ENCODE results near the gene PLIN5. TPM values are rescaled to one million over a fixed set of nuclear protein-coding genes. Genes with fewer than 3 reads are reported as not detected.
"Not testable (repeated sequence)": the region's sequence is repeated elsewhere in the genome, so short reads cannot be mapped to it uniquely, and the experiment has no call there.

PLIN5 gene
- total and polyA plus RNA-seq, 4 donors = 13.3 to 83.8 (median 56.6) TPM

- no peak for TF ChIP-seq SP1 (IDR thresholded peaks at IDR 0.05)
- no peak for TF ChIP-seq YY1 (IDR thresholded peaks at IDR 0.05)
Observed at GRCh38 chr19:4568886-4569285, 33.9 kb upstream of the PLIN5 start (continued).

DNA sequence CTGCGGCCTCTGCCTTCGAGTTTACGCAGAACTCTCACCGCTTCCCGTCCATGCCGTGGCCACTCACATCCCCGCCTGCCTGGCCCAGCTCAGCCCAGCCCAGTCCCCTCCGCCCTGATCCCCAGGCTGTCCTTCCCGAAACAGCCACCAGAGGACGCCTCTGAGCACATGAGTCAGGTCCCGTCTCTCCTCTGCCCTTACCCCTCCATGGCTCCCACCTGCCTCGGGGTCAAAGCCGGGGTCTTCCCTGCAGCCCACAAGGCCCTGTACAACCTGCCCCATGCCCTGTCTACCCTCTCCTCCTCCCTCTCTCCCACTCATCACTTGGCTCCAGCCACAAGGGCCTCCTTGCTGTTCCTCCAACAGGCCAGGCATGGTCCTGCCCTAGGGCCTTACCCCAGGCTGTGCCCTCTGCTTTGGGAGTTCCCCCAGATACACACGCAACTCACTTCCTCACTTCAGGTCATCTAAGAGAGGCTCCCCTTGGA lies 32.6 kb upstream of the PLIN5 start:
- H3K36me3 ChIP-seq (ENCODE audit: control insufficient read depth in 4 of 4, insufficient read depth in 3 of 4, low read depth in 1 of 4, low read length in 3 of 4) = no peaks in the 10 kb centered on the region
- no peak overlapping the region for H3K4me3 ChIP-seq (ENCODE audit: low read depth in 1 of 3, low read length in 3 of 3)
- no peaks in the 10 kb centered on the region for H3K4me1 ChIP-seq (ENCODE audit: control insufficient read depth in 4 of 4, insufficient read depth in 4 of 4, low read length in 3 of 4)
- peak; percentile 75 for DNase-seq (ENCODE audit: low spot score)
- no peaks in the 10 kb centered on the region for H3K27me3 ChIP-seq (ENCODE audit: control insufficient read depth in 4 of 4, insufficient read depth in 4 of 4, low read length in 3 of 4)
- no peak overlapping the region for H3K27ac ChIP-seq (ENCODE audit: low read depth in 1 of 2, low read length in 2 of 2)
- 61% methylated on average over 14 of the region's 14 CpGs for WGBS
- no peak overlapping the region for H3K9ac ChIP-seq (ENCODE audit: low read depth in 1 of 2, low read length in 2 of 2)
- TF ChIP-seq RXRA (IDR thresholded peaks at IDR 0.05) (no peak), HNF4G (IDR thresholded peaks at IDR 0.05) (no peak), GABPA (IDR thresholded peaks at IDR 0.05 in 1 of 2, conservative IDR thresholded peaks at IDR 0.05 in 1 of 2) (no peak), ATF3 (IDR thresholded peaks at IDR 0.05) (no peak), RAD21 (IDR thresholded peaks at IDR 0.05) (peak; percentile 49 to 75), FOXA2 (IDR thresholded peaks at IDR 0.05) (no peak), SP1 (IDR thresholded peaks at IDR 0.05) (no peak)
- TF ChIP-seq, protein P1, sequence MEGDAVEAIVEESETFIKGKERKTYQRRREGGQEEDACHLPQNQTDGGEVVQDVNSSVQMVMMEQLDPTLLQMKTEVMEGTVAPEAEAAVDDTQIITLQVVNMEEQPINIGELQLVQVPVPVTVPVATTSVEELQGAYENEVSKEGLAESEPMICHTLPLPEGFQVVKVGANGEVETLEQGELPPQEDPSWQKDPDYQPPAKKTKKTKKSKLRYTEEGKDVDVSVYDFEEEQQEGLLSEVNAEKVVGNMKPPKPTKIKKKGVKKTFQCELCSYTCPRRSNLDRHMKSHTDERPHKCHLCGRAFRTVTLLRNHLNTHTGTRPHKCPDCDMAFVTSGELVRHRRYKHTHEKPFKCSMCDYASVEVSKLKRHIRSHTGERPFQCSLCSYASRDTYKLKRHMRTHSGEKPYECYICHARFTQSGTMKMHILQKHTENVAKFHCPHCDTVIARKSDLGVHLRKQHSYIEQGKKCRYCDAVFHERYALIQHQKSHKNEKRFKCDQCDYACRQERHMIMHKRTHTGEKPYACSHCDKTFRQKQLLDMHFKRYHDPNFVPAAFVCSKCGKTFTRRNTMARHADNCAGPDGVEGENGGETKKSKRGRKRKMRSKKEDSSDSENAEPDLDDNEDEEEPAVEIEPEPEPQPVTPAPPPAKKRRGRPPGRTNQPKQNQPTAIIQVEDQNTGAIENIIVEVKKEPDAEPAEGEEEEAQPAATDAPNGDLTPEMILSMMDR (IDR thresholded peaks at IDR 0.05; ENCODE audit: low read depth, low read length, missing input control) = peak; percentile 69
- no peaks in the 10 kb centered on the region for H3K9me3 ChIP-seq (ENCODE audit: control insufficient read depth in 4 of 4, low read length in 3 of 4)

DNA sequence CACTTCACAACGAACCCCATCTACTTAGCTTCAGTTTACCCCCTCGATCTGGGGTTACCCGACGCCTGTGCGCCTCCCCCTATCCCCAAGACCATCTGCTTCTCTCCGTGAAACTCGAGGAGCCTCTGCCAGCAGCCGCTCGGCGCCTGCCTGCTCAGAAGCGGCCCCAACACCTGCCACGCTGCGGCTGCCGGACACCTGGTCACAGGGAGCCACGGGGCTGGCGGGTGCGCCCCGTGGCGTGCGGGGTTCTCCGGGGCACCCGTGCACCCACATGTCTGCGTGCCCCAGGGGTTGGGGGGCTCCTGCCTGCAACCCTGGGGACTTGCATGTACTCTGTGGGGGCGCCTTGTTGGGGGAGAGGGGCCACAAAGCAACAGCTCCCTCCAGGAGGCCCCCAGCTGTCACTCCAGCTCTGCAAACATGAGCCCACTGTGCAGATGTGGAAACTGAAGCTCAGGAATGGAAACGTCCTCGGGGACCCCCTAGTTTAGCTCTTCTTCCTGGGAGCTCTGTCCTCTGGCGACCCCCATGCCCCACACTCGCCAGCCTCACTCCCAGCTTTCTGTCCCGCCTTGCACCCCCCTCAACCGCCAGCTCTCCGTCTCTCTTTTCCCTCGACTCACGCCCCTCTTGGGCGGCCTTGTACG lies 31.5 kb upstream of the PLIN5 start:
- H3K27ac ChIP-seq (ENCODE audit: low read depth in 1 of 2, low read length in 2 of 2) = no peak overlapping the region
- no peak for DNase-seq (ENCODE audit: low spot score)
- H3K9me3 ChIP-seq (ENCODE audit: control insufficient read depth in 4 of 4, low read length in 3 of 4) = no peaks in the 10 kb centered on the region
- H3K36me3 ChIP-seq (ENCODE audit: control insufficient read depth in 4 of 4, insufficient read depth in 3 of 4, low read depth in 1 of 4, low read length in 3 of 4) = no peaks in the 10 kb centered on the region
- H3K4me3 ChIP-seq (ENCODE audit: low read depth in 1 of 3, low read length in 3 of 3) = no peak overlapping the region
- no peaks in the 10 kb centered on the region for H3K4me1 ChIP-seq (ENCODE audit: control insufficient read depth in 4 of 4, insufficient read depth in 4 of 4, low read length in 3 of 4)
- TF ChIP-seq ATF3 (IDR thresholded peaks at IDR 0.05) = no peak
- TF ChIP-seq RAD21 (IDR thresholded peaks at IDR 0.05) = no peak
- no peak for TF ChIP-seq GABPA (IDR thresholded peaks at IDR 0.05 in 1 of 2, conservative IDR thresholded peaks at IDR 0.05 in 1 of 2)
- no peak for TF ChIP-seq NR2F2 (IDR thresholded peaks at IDR 0.05)
- TF ChIP-seq, protein P1 (IDR thresholded peaks at IDR 0.05; ENCODE audit: low read depth, low read length, missing input control) = no peak
- TF ChIP-seq RXRA (IDR thresholded peaks at IDR 0.05) = no peak
- no peak for TF ChIP-seq YY1 (IDR thresholded peaks at IDR 0.05)
- TF ChIP-seq HNF4G (IDR thresholded peaks at IDR 0.05) = no peak
- no peak for TF ChIP-seq HNF4A (conservative IDR thresholded peaks at IDR 0.05)
- TF ChIP-seq JUND (IDR thresholded peaks at IDR 0.05) = no peak
- no peak overlapping the region for H3K9ac ChIP-seq (ENCODE audit: low read depth in 1 of 2, low read length in 2 of 2)
- H3K27me3 ChIP-seq (ENCODE audit: control insufficient read depth in 4 of 4, insufficient read depth in 4 of 4, low read length in 3 of 4) = no peaks in the 10 kb centered on the region
- 89% methylated on average over 35 of the region's 35 CpGs for WGBS

DNA sequence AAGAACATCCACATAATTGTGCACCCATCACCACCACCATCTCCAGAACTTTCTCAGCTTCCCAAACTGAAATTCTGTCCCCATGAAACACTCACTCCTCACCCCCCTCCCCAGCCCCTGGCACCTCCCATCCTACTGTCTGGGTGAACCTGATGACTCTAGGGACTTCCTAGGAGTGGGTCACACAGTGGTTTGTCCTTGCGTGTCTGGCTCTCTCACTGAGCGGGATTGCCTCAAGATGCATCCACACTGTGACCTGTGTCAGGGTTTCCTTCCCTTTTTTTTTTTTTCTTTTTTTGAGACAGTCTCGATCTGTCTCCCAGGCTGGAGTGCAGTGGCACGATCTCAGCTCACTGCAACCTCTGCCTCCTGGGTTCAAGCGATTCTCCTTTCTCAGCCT lies 28.5 kb upstream of the PLIN5 start:
- WGBS = 75% methylated on average over 5 of the region's 5 CpGs
- not testable (repeated sequence) for DNase-seq (ENCODE audit: low spot score)

DNA sequence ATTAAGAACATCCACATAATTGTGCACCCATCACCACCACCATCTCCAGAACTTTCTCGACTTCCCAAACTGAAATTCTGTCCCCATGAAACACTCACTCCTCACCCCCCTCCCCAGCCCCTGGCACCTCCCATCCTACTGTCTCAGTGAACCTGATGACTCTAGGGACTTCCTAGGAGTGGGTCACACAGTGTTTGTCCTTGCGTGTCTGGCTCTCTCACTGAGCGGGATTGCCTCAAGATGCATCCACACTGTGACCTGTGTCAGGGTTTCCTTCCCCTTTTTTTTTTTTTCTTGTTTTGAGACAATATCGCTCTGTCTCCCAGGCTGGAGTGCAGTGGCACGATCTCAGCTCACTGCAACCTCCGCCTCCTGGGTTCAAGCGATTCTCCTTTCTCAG lies 27.1 kb upstream of the PLIN5 start:
- not testable (repeated sequence) for H3K4me3 ChIP-seq (ENCODE audit: low read depth in 1 of 3, low read length in 3 of 3); H3K27ac ChIP-seq (ENCODE audit: low read depth in 1 of 2, low read length in 2 of 2); H3K9me3 ChIP-seq (ENCODE audit: control insufficient read depth in 4 of 4, low read length in 3 of 4); DNase-seq (ENCODE audit: low spot score); H3K36me3 ChIP-seq (ENCODE audit: control insufficient read depth in 4 of 4, insufficient read depth in 3 of 4, low read depth in 1 of 4, low read length in 3 of 4); H3K4me1 ChIP-seq (ENCODE audit: control insufficient read depth in 4 of 4, insufficient read depth in 4 of 4, low read length in 3 of 4); H3K9ac ChIP-seq (ENCODE audit: low read depth in 1 of 2, low read length in 2 of 2); H3K27me3 ChIP-seq (ENCODE audit: control insufficient read depth in 4 of 4, insufficient read depth in 4 of 4, low read length in 3 of 4)
- WGBS = 67% methylated on average over 7 of the region's 7 CpGs

More for the DNA sequence above, 28.5 kb upstream of the PLIN5 start:
- not testable (repeated sequence) for H3K4me3 ChIP-seq (ENCODE audit: low read depth in 1 of 3, low read length in 3 of 3); H3K27me3 ChIP-seq (ENCODE audit: control insufficient read depth in 4 of 4, insufficient read depth in 4 of 4, low read length in 3 of 4); H3K9ac ChIP-seq (ENCODE audit: low read depth in 1 of 2, low read length in 2 of 2); H3K27ac ChIP-seq (ENCODE audit: low read depth in 1 of 2, low read length in 2 of 2); H3K36me3 ChIP-seq (ENCODE audit: control insufficient read depth in 4 of 4, insufficient read depth in 3 of 4, low read depth in 1 of 4, low read length in 3 of 4); H3K9me3 ChIP-seq (ENCODE audit: control insufficient read depth in 4 of 4, low read length in 3 of 4); H3K4me1 ChIP-seq (ENCODE audit: control insufficient read depth in 4 of 4, insufficient read depth in 4 of 4, low read length in 3 of 4)

Measured in liver (tissue), 9 donors.